ENCODE measurements around the gene INPP5J. TPM values are rescaled to one million over a fixed set of nuclear protein-coding genes. Genes with fewer than 3 reads are reported as not detected.
"Not testable (repeated sequence)": the region's sequence is repeated elsewhere in the genome, so short reads cannot be mapped to it uniquely, and the experiment has no call there.

Gene INPP5J, protein sequence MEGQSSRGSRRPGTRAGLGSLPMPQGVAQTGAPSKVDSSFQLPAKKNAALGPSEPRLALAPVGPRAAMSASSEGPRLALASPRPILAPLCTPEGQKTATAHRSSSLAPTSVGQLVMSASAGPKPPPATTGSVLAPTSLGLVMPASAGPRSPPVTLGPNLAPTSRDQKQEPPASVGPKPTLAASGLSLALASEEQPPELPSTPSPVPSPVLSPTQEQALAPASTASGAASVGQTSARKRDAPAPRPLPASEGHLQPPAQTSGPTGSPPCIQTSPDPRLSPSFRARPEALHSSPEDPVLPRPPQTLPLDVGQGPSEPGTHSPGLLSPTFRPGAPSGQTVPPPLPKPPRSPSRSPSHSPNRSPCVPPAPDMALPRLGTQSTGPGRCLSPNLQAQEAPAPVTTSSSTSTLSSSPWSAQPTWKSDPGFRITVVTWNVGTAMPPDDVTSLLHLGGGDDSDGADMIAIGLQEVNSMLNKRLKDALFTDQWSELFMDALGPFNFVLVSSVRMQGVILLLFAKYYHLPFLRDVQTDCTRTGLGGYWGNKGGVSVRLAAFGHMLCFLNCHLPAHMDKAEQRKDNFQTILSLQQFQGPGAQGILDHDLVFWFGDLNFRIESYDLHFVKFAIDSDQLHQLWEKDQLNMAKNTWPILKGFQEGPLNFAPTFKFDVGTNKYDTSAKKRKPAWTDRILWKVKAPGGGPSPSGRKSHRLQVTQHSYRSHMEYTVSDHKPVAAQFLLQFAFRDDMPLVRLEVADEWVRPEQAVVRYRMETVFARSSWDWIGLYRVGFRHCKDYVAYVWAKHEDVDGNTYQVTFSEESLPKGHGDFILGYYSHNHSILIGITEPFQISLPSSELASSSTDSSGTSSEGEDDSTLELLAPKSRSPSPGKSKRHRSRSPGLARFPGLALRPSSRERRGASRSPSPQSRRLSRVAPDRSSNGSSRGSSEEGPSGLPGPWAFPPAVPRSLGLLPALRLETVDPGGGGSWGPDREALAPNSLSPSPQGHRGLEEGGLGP
- polyA plus RNA-seq (ENCODE audit: insufficient read length in 10 of 10) = 1 to 10 TPM in 6 of 10 donors, under 1 TPM in 4; 0.43 to 1.7 (median 1.1) TPM
- long read RNA-seq, donor 1 = 0 reads
- long read RNA-seq, donor 2 = 0 reads
- long read RNA-seq, donor 3 = 0 reads
- long read RNA-seq, donor 4 = 0 reads
- long read RNA-seq, donor 5 = 0 reads
- long read RNA-seq, donor 6, partial matches to known transcripts = 0 of 1 reads
- long read RNA-seq, donor 6, other reads (novel, unspliced or antisense) = 0 of 1 reads
- long read RNA-seq, donor 7 = 0 reads
- long read RNA-seq, donor 8 = 0 reads
- long read RNA-seq, donor 9 = 0 reads

- DNase-seq = peak in 1 of 3 donors; percentile 55
Measured at GRCh38 chr22:31122532-31123291, at the start of gene INPP5J. Gene INPP5J (plus strand): TSS chr22:31122966. CDS start chr22:31123015, 49 bp downstream.

DNA sequence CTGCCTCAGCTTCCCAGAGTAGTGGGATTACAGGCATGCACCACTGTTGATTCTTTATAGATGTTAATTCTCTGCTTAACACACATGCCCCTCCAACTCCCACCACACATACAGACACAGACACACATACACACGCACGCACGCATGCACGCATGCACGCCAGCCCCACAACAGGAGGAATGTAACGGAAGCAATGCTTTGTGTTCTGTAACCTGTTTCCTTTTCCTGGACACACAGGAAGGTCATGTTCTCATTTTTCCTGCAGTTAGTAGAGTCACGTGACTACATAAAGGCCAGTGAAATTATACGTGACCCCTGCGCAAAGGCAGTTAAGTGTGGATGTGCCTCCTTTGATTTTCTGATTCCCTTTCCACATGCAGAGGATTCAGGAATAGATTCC is 49.6 kb upstream of the INPP5J start:
- not testable (repeated sequence) for DNase-seq

- DNase-seq = not testable (repeated sequence)
Measured at GRCh38 chr22:31073545-31074145, 49.1 kb upstream of the INPP5J start.

- peak; percentile 80 to 97 (median 89) for DNase-seq
Measured at GRCh38 chr22:31075961-31076360, 46.8 kb upstream of the INPP5J start.

- no peak for DNase-seq
Measured at GRCh38 chr22:31077681-31078080, 45.1 kb upstream of the INPP5J start.

GRCh38 chr22:31078389-31078788 is 44.4 kb upstream of the INPP5J start:
- not testable (repeated sequence) for DNase-seq

- no peak for DNase-seq
Measured at GRCh38 chr22:31079095-31079642, 43.6 kb upstream of the INPP5J start.

DNA sequence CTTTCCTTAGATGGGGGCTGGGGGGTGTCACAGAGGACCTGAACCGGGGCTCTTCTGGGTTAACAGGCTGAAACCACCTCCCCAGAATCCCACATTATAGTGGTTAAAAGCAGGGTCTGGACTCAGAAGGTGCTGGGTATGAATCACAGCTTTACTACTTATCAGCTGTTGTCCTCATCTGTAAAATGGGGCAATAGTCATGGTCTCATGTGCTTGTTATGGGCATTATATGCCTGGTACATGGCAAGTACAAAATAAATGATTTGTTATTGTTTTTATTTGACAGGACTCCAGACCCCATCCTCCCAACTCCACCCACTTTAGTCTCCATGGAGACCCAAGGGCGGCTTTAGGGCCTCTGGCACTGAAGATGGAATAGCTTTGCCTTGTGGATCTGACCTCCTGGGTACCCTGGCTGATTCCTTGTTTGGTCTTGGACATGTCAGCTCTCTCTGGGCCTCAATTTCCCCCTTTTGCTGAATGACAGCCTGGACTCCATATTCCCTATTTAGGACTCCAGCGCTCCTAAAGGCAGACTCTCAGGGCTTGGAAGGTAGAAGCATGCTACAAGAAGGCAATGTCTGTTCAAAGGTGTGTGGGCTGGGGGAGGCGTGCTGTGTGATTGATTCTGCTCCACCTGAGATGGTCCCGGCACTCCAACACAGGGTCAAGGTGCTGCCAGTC is 42.5 kb upstream of the INPP5J start:
- DNase-seq = no peak

- peak; percentile 94 to 98 (median 96) for DNase-seq
Measured at GRCh38 chr22:31080848-31081649, 41.7 kb upstream of the INPP5J start, which contains the start of gene SMTN. Gene SMTN (plus strand): TSS chr22:31081318. CDS start chr22:31083259, 1,941 bp downstream.

DNA sequence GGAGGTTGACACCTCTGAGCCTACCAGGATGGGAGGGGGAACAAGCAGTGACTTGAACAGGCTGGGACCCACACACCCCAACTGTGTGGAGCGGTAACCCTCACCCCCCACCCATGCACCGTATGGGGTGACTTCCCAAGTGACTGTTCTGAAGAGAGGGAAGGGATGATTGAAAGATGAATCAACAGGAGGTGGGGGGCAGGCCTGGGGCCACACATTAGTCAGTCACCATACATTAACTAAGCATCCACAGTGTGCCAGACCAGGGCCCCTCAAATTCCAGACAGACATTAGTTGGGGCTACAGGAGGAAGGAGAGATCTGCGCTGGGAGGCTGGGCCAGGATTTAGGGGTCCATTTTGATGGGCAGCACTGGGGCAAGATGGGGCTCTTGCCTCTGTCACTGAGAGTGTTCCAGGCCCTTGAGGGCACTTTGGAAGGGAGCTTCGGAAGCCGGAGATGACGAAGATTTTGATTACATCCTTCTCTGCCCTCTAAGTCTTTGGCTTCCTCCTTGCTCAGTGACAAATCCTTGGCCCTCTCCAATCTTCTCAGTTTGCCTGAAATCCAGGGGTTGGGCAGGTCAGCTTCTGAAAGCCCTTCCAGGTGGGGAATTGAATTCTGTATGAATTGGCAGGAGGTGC is 40.7 kb upstream of the INPP5J start:
- DNase-seq = no peak

- DNase-seq = no peak
Measured at GRCh38 chr22:31082606-31083376, 40.0 kb upstream of the INPP5J start.

DNA sequence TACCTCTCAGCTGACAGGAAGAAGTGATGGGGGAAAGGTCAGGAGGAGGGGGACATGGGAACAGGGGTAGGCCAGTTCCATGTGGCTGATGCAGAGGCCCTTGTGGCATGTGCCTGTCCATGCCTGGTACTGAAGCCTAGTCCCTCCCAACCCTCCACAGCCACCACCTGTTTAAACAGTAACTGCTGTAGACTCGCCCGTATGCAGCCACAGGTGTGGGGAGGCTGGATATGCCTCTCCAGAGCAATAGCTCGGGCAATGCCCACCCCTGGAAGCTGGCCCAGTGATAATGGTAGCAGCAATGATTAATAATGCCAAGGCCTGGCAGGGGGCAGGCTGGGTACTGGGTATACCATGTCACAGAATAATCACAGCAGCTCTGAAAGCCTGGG is 39.4 kb upstream of the INPP5J start:
- DNase-seq = no peak

DNA sequence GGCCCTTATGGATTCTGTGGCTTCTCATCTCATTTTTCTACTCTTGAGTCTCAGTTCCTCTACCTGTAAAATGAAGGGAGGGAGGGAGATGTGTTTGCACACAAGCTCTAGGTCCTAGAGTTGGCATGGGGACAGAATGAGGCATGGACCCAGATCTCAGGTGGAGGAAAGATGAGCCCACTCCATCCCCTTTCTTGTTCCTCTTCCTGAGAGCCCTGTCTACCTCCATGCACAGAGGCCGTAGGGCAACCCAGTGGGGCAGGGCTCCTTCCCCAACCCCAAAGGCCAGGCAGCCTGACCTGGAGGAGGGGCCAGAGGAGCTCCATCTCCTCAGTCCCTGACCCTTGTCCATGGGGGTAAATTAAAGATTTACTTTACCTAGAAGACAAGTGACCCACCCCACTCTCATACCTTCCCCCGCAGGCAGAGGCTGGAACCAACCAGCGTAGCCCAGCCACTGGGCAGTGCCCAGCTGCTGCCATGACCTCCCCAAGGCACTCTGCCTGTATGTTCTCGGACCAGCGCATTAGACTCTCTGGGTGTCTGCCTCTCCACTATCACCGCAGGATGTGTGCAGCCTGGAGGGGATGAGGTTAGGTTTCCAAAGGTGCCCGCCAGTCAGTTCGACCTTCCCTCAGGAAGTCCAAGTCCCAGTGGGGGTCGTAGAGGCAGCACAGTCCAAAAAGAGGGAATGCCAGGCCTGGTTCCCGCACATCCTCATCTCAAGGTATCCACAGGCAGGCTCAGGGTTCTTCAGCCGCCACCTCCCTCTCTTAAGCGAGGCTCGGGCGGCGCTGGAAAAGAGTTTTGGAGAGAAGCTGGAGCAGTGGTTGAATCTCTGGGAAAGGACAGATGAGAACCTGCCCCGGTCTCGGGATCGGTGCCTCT is 38.6 kb upstream of the INPP5J start:
- no peak for DNase-seq

DNA sequence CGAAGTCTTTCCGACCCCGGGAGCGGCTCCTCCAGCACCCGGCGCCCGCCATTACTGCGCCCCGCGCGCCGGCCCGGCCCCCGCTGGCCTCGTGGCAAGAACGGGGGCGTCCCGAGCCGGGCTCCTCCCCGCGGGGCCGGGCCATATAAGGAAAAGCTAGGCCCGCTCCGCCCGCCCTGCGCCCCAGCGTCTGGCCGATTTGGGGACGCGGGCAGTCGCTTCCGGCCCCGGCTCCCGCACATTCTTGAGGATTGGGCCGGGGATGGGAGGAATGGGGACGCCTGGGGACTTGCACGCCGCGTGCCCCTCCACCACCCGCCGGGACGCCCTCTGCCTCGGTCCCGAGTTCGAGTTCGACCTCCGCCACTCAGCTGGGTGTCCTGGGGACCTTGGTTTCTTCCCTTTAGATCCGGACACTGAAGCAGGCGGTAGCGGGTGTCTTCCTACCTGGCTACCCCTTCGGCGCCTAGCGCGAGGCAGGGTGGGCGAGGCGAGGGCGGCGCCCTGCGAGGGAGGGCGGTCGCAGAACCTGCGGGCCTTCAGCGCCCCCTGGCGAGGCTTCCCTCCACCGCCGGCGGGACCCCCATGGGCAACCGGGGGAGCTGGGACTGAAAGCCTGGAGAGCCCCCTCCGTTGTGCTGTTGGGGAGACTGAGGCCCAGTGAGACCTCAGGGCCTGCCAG is 37.8 kb upstream of the INPP5J start:
- DNase-seq = peak; percentile 85 to 94 (median 90)

DNA sequence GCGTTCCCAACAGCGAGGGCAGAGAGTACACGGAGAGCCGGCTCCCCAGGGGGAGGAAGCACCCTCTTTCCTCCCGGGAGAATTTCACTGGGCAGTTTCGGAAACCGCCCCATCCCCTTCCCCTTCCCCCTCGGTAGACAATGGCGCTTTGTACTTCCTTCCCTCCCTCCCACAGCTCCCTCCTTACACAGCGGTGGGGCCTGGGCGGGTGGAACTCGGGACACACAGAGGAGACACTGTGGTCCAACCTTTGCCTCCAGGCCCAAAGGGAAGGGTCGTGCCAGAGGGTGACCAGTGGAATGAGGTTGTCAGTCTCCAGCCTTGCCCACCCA is 37.3 kb upstream of the INPP5J start:
- DNase-seq = no peak

DNA sequence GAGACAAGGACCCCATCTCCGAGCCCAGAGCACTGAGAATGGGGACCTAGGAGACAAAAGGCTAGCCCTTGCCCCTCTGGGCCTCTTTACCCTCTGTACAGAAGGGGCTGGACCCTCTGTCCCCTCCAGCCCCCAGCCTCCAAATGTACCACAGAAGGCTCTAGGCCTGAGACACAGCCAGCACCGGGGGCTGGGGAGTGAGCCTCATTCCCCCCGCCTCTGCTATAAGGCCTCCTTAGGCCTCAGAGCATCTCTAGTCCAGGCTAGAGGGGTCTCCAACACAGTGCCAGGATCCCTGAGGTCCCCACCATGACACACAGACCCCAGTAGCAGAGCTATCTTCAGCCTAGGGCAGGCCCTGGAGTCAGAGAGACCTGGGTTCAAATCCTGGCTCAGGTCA is 36.8 kb upstream of the INPP5J start:
- no peak for DNase-seq
